Right ventricle myocardium inferior (tissue), 1 donor: Measurements from ENCODE around the gene AFAP1. TPM values are rescaled to one million over a fixed set of nuclear protein-coding genes. Genes with fewer than 3 reads are reported as not detected.

Experiments used
- ATAC-seq: fragments of 200-7000 bp; cut with Tn5 transposase; one replicate; pipeline ENCODE4 v1.9.1; 2020; ENCODE audit warnings: mild to moderate bottlenecking, moderate library complexity
- DNase-seq: peaks from one replicate; pipeline ENCODE4 v3.0.0; 2021; ENCODE audit errors: missing footprints
- intact Hi-C: fragments of 100-400 bp; cut with DNase I; formaldehyde crosslinking; loops from one replicate; pipeline ENCODE4 v1.11.0; 2022
- total RNA-seq: library from RNA; stranded (reverse); fragmentation: NEBNext Ultra II Directional; extraction: Animal tissue kit (Norgen Biotek cat#: 25700); gene quantifications from one replicate; pipeline ENCODE4 v1.2.1, GENCODE V29; 2021
- donor health status: DM: no; HTN: yes; CAD: no; lungs with severe emphysema.

The AFAP1 gene
- total RNA-seq, 1 donor from 2014 or later = 8.0 TPM

DNA sequence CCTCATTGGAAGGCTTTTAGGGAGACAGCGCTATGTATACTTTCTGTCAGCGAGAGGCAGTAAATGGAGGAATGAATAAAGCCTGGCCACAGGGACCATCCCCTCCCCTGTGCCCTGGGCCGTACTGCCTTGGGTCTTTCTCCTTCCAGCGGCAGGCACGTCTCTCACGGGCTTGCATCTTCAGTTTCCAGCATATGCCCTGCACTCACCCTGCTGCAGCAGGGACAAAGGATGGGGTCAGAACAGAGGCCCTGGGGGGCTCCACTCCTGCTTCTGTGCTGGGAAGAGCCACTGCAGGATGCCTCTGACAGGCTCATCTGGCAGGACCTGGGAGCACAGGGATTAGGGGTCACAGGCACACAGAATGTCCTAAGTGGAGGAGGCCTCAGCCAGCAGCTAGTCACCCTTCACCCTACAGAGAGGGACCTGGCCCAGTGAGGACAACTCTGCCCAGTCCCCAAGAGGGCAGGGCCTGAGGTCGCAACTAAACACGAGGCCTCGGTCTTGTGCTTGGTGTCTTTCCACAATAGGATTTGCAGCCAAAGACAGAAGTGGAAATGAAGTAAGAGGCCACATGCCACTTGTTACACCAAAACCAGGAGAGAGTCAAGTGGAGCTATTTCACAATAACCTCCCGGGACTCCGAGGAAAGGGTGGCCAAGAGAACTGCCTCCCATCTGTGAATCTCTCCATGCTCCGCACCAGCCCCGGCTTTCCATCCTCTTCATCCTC lies 150.8 kb downstream of the AFAP1 start:
- intact Hi-C loops = no loop called here
- DNase-seq (no peak), ATAC-seq (peak; percentile 90)

DNA sequence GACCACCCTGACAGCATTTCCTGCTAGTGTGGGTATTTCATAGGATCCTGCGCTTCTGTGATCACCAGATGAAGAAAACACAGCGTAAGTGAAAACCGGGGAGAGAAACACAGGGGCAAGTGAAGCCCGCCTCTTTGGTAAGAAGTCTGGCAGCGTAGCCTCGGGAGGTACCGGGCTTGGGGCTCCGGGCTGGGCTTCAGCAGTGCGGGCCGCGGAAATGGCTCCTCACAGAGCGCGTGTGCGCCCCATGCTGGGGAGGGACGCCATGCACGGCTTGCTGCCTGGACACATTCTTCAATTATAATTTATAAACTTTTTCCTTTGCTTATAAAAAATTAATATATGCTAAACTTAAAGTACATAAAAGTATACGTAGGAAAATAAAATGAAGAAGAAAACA lies 151.5 kb downstream of the AFAP1 start:
- ATAC-seq (no peak), DNase-seq (no peak)
- intact Hi-C loops = no loop called here

- ATAC-seq = no peak
- intact Hi-C loops = no loop called here
- no peak for DNase-seq
Measured at GRCh38 chr4:7787681-7788141, 151.9 kb downstream of the AFAP1 start.

- intact Hi-C loops = no loop called here
- ATAC-seq (no peak), DNase-seq (no peak)
Measured at GRCh38 chr4:7787067-7787466, 152.6 kb downstream of the AFAP1 start.

DNA sequence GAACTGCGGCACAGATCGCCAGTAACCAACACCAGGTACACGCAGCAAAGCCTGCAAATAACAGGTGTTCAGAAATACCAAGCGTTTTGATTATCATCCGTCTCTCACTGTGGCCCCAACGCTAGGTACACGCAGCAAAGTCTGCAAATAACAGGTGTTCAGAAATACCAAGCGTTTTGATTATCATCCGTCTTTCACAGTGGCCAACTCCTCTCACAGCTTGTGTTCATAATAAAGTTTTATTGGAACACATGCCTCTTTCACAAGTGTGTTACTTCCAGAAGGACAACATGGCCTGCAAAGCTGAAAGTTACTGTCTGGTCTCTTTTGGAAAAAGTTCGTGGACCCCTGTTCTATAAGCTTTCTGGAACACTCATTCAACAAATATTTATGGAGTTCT lies 153.1 kb downstream of the AFAP1 start:
- DNase-seq (no peak), ATAC-seq (no peak)

GRCh38 chr4:7786040-7786439 lies 153.6 kb downstream of the AFAP1 start:
- DNase-seq = no peak

More for the DNA sequence above, 153.1 kb downstream of the AFAP1 start:
- intact Hi-C loops = no loop called here

DNA sequence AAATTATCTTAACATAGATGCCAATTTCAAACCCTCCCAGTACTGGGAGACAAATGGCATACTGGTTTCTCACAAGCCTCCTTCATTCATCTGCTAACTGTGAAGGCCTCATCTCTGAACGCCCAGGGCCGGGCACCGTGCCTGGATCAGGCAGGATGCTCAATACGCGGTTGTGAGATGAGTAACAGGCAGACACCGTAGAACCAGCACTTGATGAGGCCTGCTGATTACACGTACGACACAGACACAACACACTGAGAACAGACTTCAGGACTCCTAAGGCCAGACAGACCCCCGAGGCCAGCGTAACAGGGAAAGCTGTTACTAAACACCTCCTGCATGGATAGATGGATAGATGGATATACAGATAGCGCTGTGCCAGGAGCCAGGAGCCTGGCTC lies 154.6 kb downstream of the AFAP1 start:
- ATAC-seq = no peak
- intact Hi-C loops = no loop called here

More at GRCh38 chr4:7786040-7786439, 153.6 kb downstream of the AFAP1 start:
- intact Hi-C loops = no loop called here
- no peak for ATAC-seq

GRCh38 chr4:7784131-7784870 lies 155.4 kb downstream of the AFAP1 start:
- intact Hi-C loops = no loop called here
- DNase-seq = no peak
- no peak for ATAC-seq

More for the DNA sequence above, 154.6 kb downstream of the AFAP1 start:
- no peak for DNase-seq

DNA sequence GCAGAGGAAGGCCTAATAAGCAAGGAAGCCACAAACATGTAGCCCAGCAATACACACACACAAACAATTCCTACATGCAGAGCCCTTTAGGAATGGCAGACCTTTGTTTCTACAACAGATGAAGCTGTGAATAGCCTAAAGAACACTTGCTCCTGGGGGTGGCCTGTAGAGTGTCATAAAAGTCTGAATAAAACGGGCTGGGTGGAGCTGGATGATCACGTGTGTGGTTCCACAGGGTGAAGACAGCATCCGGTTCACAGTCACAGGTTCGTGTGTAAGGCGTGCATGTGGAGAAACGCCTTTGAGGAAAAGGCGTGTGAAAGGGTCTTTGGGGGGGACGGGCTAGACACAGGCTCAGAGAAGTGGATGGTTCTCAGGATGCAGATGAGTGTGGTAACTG lies 156.1 kb downstream of the AFAP1 start:
- DNase-seq = no peak
- no peak for ATAC-seq
- intact Hi-C loops = no loop called here

- ATAC-seq = no peak
- intact Hi-C loops = no loop called here
- DNase-seq = no peak
Measured at GRCh38 chr4:7782783-7783182, 156.9 kb downstream of the AFAP1 start.

DNA sequence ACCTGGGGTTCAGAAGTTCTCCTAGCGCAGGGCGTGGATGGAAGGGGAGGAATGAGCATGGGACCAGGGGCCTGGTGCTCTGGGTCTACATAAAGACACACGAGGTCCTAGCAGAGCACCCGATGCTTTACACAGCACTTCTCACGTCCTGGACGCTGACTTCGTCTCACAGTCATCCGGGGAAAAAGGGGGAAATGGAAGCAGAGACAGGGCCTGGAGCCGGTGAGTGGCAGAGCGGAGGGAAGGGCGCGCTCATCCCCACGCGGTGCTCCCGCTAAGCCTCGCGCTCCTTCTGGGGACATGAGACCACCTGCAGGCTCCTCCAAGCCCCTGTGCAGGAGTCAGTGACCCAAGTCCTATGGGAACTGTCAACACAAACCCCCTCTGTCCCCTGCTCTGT lies 157.7 kb downstream of the AFAP1 start:
- DNase-seq = no peak
- intact Hi-C loops = no loop called here
- ATAC-seq = peak; percentile 22

DNA sequence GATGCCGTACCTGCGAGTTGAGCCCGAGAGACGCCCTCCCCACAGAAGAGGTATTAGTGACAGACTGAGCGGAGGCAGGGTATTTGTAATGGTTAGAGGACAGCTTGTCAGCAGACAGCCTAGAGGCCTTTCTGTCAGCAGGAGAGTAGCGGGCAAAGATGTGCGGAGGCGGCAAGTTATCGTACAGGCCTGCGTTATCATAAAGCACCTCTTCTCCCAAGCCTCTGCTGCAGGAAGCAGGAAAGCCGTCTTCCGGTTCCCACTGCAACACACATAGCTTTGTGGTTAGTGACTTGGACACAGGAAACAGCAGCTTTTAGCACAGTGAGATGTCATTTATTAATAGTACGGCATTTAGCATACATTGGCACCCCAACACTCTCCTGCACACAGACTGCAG lies 158.3 kb downstream of the AFAP1 start:
- DNase-seq (no peak), ATAC-seq (peak; percentile 58)
- intact Hi-C loops = no loop called here

GRCh38 chr4:7780751-7781348 lies 158.8 kb downstream of the AFAP1 start:
- DNase-seq = no peak
- intact Hi-C loops = no loop called here
- no peak for ATAC-seq

- DNase-seq (no peak), ATAC-seq (no peak)
- intact Hi-C loops = no loop called here
Measured at GRCh38 chr4:7779432-7779768, 160.3 kb downstream of the AFAP1 start.

DNA sequence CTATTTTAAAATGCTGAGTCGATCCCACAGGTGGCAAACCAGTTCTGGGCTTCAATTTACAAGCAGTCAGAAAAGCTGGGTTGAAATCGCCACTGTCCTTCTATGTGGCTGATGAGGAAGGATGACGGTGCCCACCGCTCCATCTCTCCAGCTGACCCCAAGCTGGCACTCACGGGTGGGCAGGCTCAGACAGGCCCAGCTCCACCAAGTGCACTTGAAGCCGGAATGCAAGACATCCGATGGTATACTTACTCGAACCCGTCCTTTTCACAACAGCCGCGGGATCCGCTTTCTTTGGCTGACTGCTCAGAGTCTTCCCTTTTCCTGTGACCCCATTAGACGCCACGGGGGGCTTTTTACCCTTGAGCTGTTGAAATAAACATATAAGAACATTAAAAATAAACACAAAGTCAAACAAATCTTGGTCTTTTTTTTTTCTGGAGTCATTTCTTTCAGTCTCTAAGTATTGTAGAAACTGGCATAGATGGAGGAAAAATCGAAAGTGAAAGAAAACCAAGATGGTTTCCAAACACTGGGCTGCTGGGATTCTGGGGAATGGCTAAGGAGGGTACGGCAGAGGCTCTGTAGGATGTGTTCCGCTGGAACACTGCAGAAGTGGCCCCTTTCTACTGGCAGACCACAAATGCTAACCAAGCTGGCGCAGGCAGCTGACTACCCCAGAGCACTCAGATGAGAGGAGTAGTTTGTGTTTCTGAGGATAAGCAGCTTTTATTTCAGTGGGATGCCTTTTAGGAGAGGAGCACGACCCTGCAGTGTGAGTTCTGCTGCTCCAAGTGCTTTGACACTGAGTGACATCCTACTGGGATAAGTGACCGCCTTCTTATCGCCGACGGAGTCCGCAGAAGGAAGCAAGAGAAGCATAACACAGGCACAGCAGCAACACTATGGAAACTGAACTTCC lies 160.9 kb downstream of the AFAP1 start:
- ATAC-seq = no peak
- intact Hi-C loops = no loop called here
- no peak for DNase-seq

GRCh38 chr4:7777871-7778509 lies 161.7 kb downstream of the AFAP1 start:
- intact Hi-C loops = no loop called here
- ATAC-seq (no peak), DNase-seq (no peak)

- no peak for ATAC-seq
- intact Hi-C loops = no loop called here
- DNase-seq = no peak
Measured at GRCh38 chr4:7777017-7777710, 162.5 kb downstream of the AFAP1 start.

DNA sequence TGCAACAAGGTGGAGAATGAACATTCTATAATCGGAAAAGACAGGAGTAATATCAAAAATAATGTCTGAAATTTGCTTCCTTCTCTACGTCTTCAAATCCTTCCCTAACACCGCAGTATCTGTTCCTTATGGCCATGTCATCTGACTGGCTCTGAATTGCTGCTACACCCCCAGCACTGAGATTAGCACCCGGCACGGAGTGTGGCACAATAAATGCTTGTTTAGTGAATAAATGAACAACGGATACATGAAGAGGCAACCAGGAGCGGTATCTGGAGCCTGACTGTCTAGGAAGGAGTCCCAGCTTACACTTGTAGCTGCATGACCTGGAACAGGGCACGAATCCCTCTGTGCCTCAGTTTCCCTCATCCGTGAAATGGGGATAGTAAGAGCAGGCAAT lies 164.3 kb downstream of the AFAP1 start:
- ATAC-seq = no peak
- intact Hi-C loops = no loop called here

More for the DNA sequence above, 164.3 kb downstream of the AFAP1 start:
- no peak for DNase-seq
